Measurements from ENCODE around the gene KRT5.

Gene KRT5

GRCh38 chr12:52537101-52537500 is 16.9 kb upstream of the KRT5 start:
- DNase-seq: no peak

DNA sequence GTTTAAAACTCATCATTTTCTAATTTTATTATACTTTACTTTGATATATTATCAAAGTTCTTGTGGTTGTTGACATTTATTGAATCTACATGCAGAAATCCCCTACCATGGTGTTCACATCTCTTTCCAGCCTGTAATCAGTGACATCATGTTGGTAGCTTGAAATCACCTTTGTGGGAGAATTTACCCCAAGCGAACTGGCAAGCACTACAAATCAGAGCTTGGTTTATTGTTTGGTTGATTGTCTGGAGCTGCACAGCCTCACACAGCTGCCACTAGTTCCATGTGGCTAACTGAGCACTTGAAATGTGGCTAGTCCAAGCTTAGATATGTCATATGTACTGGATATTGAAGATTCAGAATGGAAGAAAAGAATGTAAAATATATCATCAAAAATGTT is 15.4 kb upstream of the KRT5 start:
- no peak for DNase-seq

DNA sequence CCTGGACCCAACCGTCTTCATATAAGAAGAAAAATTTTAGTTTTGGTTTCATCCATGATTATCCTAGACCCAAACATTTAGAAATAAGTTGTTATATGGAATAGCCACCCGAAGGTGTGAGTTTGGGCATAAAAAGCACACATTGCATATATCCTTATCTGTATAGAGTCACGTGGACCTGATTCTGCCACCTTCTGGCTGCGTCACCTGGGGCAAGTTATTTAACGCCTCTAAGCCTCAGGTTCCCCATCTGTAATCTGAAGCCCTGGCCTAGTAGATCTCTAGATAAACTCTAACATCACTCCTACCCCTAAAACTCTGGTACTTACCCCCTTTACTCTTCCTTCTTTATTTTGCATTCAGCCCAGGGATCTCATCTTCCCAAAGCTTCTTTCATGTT is 14.3 kb upstream of the KRT5 start:
- DNase-seq: no peak

DNA sequence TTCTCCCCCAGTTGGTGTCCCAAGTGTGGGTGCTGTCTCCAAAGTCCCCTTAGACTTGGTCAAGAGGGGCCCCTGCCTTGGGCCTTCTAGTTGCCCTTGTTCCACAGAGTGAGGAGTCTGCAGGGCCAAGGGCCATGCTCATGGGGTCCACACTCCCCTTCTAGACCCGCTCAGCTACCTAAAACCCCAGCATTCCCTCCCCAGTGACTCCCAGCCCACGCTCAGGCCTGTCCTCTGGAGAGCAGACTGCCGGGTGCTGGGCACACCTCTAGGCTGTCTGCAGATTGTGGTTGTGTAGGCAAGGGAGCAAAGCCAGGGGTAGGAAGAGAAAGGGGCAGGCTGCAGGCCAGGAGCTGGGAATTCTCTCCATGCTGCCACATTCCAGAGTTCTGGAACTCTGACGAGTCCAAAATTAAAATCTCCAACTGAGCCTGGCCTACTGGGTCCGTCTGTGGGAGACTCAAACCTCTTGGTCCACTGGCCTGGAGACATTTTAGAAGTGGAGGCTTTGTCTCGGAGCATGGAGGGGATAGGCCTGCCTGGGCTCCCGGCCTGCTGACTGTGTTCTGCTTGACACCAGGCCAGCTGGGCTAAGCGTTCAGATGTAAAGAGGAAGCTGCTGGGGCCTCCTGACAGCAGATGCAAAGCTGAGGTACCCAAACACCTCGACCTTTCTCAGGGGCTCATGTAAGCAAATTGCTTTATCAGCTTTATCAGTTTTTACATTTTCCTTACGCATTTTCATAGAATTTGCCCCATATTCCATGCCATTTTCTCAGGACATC is 13.7 kb upstream of the KRT5 start:
- DNase-seq: peak in 4 of 56 donors; percentile 18 to 38 (median 24)

- DNase-seq: no peak
Measured at GRCh38 chr12:52532636-52533035, 12.4 kb upstream of the KRT5 start.

DNA sequence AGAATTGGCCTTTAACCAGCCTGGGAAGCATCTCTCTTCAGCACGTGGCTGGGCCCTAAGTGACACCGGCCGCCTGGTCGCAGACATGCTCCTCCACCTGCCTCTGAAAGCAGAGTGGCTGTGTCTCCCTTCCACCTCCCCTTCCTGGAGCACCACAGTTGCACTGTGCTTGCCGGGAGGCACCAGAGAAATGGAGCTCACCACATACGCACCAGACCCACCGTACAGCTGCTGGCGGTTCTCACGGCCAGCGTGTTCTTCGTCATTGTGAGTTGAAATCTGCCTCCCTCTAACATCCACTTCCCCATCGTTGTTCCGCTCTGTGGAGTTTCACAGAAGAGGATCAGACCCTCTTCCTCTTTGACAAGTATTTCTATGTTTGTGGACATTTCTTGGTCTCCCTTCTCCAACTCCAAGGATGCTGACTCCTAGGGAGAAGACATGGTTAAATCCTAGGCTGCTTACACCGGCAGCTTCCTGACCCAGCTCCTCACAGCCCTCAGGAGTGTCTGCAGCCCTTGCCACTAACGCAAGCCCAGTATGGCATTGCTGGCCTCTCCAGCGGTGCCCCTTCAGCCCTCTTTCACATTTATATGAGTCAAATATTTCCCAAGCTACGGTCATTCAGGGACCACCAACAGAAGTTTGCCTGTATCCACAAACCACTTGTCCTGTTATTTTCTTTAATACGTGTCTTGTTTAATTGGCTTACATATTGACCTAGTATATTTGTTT is 11.5 kb upstream of the KRT5 start:
- peak in 3 of 56 donors; percentile 8 to 12 (median 11) for DNase-seq

DNA sequence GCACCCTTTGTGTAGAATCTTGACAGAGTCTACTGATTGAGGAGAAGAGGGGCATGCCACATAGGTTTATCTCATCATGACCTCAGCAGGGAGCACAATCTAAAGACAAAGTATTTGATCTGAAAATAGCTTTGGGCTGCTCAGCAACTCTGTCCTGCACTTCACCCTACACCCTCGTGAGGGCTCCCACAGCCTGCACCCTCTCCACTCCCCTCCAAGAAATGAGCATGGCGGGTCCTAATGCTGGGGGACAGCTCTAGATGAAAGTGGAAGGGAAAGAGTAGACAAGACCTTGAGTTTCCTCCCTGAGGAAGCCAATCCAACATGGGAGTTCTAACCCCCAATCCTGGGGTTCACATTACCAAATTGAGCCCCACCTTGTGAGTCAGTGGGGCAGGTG is 10.7 kb upstream of the KRT5 start:
- no peak for DNase-seq

GRCh38 chr12:52530366-52530765 is 10.2 kb upstream of the KRT5 start:
- no peak for DNase-seq

DNA sequence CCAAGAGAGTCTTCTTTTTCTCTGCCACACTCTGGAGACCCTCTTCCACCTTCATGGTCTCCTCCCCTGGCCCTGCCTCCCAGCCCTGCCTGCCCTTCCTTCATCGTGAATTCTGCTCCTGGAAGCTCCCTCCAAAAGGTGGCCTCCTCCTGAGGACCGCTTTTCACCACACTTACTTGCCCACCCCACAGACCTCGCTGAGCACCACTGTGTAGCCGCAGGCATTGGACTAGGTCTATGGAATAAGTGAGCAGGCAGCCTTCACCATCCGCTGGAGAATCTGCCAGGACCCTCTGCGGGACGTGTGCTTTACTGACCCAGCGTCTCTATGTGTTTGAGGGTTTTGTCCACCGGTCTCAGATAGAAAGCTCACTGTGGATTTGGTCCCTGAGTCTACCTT is 9.7 kb upstream of the KRT5 start:
- DNase-seq: no peak

- DNase-seq: no peak
Measured at GRCh38 chr12:52529417-52529816, 9.2 kb upstream of the KRT5 start.

DNA sequence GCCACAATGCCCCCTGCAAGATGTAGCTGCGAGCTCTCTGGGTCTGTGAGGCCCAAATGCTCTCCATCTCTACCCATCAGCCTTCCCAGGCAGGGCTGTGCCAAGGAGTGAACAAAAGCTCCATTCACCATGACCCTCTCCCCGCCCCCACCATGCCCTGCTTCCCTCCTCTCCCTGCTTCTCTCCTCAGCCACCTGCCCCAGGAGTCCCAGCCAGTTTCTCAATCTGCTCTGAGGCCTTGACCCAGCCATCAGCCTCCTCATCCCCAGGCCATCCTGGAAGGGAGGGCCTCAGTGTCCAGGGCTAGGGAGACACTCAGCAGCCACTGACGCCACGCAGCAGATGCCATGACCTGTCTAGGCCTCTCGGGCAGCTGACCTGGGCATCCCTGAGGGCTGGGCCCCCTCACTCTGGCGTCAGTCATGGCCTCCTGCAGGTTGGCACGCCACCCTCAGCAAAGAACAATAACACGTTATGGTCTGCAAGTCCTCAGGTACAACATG is 8.5 kb upstream of the KRT5 start:
- DNase-seq: peak in 47 of 56 donors; percentile 20 to 78 (median 52)

- no peak for DNase-seq
Measured at GRCh38 chr12:52527121-52527800, 7.1 kb upstream of the KRT5 start.

DNA sequence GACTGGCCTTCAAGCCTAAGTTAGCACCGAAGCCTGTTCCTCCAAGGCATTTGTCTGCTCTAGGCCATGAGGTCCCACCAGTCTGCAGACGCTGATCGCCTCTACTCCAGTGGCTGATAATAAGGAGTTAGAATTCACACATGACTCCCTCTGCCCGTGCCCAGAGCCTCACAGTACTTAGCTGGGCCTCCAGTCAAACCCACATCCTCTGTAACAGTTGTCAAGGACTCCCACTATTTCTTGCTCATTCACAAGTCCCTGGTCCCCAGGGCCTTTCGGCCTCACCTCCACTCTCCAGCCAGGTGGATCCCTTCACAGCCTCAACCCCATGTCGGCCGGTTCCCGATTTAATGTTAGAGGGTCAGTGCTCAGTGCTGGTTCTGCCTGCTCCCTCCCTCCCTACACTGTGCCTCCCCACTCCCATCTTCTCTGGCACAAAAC is 6.3 kb upstream of the KRT5 start:
- DNase-seq: no peak

GRCh38 chr12:52525661-52526499 is 5.7 kb upstream of the KRT5 start:
- no peak for DNase-seq

GRCh38 chr12:52524898-52525591 is 4.9 kb upstream of the KRT5 start:
- no peak for DNase-seq

GRCh38 chr12:52524241-52524897 is 4.2 kb upstream of the KRT5 start:
- DNase-seq: no peak

GRCh38 chr12:52523824-52524223 is 3.6 kb upstream of the KRT5 start:
- DNase-seq: no peak

DNA sequence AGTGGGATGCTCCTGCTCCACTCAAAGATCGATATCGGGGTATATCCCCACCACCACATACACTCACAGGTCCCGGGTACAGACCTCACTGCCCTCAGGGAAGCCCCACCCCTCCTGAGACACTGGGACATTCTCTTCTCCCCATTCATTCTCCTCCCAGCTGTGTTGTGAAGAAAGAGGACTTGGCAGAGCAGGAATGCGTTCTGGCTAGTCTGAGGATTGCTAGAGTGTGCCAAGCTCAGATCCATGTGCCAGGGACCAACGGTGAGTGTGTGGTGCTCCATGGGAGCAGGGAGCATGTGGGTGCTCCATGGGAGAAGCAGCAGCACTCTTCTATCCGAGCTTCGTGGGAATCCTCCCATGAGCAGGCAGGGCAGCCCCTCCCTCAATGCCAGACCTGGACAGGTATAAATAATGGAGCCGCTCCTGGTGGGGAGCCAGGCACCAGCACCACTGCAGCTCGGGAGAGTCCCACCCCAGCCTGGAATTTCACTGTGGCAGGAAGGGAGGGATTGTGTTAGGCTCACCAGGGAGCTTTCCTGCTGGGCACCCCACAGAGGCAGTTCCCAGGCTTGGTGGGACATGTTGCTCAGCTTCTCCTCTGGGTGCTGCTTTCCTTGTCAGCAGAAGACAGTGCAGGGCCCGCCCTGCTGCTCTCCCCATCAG is 2.3 kb upstream of the KRT5 start:
- DNase-seq: peak in 1 of 56 donors; percentile 31

DNA sequence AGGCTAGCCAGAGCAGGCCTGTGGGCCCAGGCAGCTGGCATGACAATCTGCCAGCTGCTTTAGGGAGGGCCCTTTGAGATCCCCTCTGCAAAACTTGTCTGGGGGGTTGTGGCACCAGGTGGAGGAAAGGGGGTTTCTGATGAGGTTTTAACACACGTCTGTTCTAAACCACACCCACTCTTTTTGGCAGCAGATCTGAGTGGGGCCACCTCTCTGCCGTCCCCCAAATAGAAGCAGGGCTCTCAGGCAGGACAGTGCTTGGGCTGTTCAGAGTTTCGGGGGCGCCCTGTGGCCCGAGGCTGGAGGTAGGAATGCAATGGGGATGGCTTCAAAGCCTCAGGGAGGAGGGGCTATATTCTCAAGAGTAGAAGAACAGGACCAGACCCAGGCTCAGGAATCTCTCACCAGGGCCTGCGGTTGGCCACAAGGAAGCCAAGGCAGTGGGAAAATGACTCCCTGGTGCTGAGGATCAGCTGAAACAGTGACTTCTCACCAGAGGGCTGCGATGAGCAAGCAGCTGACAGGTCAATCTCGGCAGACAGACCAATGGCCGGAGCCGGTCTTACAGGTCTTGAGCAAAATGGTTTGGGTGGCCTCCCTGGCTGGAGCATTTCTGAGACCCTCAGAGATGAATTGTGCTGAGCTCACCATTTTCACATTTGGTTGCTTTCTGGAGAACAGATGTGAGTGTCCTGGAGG is 1.5 kb upstream of the KRT5 start:
- no peak for DNase-seq
